HL-60 (cell line): ENCODE results near the gene ARID5B.

Source experiments
- DNase-seq, 2 experiments: peaks; one replicate each; pipeline ENCODE4 v3.0.0-alpha.2; 2010 to 2020; ENCODE audit warnings: low read depth in 1 of 2, low spot score in 1 of 2
- H3K27ac ChIP-seq: fragments of 250-450 bp; sonication (Bioruptor Pico); replicated peaks from 2 replicates; pipeline ENCODE4 v1.5.1; 2020; ENCODE audit warnings: mild to moderate bottlenecking, moderate library complexity
- H3K27me3 ChIP-seq: fragments of 250-450 bp; sonication (Bioruptor Pico); 2 replicates; pipeline ENCODE4 v1.5.1; 2021; ENCODE audit warnings: mild to moderate bottlenecking, moderate library complexity; ENCODE audit not compliant: insufficient read depth, poor library complexity, severe bottlenecking
- H3K4me3 ChIP-seq: replicated peaks from 2 replicates; pipeline ENCODE4 v1.5.1; 2011; ENCODE audit warnings: mild to moderate bottlenecking, control low read depth, low read length; ENCODE audit not compliant: insufficient read depth
- GABPA ChIP-seq: IDR thresholded peaks from 2 replicates; pipeline ENCODE4 v1.6.1; 2012; ENCODE audit warnings: low read depth
- POLR2AphosphoS5 ChIP-seq: IDR thresholded peaks from 2 replicates; pipeline ENCODE4 v1.6.1; 2012; ENCODE audit warnings: low read depth
- SPI1 ChIP-seq: IDR thresholded peaks from 2 replicates; pipeline ENCODE4 v1.6.1; 2012; ENCODE audit warnings: low read depth, mild to moderate bottlenecking, borderline replicate concordance
- TF ChIP-seq, protein P1 (sequence below): IDR thresholded peaks from one replicate; pipeline ENCODE4 v1.5.1; 2011; ENCODE audit warnings: low read length, control low read depth, inconsistent platforms; ENCODE audit not compliant: insufficient read depth
- TF ChIP-seq, protein P2 (sequence below): IDR thresholded peaks from 2 replicates; pipeline ENCODE4 v1.6.1; 2012; ENCODE audit warnings: low read depth; ENCODE audit not compliant: insufficient replicate concordance

ARID5B gene

DNA sequence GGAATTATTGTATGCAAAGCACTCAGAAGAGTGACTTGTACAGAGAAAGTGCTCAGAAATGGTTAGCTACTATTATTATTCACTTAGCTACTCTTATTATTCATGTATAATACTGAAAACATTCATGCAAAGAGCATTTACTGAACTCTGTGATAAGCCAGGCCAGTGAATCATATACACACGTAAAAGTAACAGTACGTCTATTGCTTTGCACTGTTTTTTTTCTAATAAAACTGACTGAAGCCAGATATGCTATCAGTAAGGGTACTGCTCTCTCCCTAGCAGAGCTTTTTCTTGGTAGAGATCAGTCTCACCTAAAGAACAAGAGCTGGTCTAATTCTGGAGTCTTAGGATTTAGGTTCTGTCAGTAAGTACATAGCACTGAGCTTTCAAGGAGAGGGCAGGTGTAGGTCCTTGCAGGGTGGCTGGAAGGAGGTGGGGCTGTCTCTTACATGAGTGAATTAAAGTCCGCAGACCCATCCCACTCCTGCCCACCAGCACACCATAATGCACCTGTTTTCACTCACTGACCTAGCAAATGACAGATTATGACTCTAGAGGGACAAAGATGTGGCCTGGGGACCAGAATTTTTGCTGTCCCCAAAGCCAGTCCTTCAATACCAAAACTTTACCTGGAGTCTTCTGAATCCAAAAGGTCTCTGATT is 145.9 kb downstream of the ARID5B start:
- Histone ChIP-seq H3K4me3 (no peak overlapping the region), H3K27me3 (peaks cover 5% of the 10 kb centered on the region), H3K27ac (no peak overlapping the region)
- TF ChIP-seq, protein P1, sequence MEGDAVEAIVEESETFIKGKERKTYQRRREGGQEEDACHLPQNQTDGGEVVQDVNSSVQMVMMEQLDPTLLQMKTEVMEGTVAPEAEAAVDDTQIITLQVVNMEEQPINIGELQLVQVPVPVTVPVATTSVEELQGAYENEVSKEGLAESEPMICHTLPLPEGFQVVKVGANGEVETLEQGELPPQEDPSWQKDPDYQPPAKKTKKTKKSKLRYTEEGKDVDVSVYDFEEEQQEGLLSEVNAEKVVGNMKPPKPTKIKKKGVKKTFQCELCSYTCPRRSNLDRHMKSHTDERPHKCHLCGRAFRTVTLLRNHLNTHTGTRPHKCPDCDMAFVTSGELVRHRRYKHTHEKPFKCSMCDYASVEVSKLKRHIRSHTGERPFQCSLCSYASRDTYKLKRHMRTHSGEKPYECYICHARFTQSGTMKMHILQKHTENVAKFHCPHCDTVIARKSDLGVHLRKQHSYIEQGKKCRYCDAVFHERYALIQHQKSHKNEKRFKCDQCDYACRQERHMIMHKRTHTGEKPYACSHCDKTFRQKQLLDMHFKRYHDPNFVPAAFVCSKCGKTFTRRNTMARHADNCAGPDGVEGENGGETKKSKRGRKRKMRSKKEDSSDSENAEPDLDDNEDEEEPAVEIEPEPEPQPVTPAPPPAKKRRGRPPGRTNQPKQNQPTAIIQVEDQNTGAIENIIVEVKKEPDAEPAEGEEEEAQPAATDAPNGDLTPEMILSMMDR = no peak
- TF ChIP-seq SPI1 (no peak), POLR2AphosphoS5 (no peak)
- DNase-seq = no peak

DNA sequence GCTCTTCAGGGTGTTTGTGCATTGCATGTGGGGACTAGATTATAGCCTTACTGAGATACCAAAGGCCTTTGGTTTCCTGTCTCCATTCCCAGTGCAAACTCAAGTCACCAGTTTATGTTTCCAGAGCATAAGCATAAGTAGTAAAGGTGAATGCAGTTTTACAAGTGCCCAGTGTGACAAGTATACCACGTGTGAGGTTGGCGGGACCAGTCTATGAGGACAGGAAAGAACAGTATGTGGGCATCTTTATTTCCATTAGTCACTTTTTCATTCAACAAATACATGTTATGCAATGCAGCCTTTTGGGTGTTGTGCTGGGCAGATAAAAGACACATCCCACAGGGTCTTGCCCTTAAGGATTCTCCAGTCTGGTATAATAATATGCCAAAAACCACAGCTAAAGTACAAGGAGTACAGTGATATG is 146.5 kb downstream of the ARID5B start:
- Histone ChIP-seq H3K4me3 (no peak overlapping the region), H3K27ac (no peak overlapping the region), H3K27me3 (peaks cover 5% of the 10 kb centered on the region)
- no peak for DNase-seq
- no peak for TF ChIP-seq GABPA
- TF ChIP-seq SPI1 = no peak
- TF ChIP-seq, protein P2, sequence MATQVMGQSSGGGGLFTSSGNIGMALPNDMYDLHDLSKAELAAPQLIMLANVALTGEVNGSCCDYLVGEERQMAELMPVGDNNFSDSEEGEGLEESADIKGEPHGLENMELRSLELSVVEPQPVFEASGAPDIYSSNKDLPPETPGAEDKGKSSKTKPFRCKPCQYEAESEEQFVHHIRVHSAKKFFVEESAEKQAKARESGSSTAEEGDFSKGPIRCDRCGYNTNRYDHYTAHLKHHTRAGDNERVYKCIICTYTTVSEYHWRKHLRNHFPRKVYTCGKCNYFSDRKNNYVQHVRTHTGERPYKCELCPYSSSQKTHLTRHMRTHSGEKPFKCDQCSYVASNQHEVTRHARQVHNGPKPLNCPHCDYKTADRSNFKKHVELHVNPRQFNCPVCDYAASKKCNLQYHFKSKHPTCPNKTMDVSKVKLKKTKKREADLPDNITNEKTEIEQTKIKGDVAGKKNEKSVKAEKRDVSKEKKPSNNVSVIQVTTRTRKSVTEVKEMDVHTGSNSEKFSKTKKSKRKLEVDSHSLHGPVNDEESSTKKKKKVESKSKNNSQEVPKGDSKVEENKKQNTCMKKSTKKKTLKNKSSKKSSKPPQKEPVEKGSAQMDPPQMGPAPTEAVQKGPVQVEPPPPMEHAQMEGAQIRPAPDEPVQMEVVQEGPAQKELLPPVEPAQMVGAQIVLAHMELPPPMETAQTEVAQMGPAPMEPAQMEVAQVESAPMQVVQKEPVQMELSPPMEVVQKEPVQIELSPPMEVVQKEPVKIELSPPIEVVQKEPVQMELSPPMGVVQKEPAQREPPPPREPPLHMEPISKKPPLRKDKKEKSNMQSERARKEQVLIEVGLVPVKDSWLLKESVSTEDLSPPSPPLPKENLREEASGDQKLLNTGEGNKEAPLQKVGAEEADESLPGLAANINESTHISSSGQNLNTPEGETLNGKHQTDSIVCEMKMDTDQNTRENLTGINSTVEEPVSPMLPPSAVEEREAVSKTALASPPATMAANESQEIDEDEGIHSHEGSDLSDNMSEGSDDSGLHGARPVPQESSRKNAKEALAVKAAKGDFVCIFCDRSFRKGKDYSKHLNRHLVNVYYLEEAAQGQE = no peak
- TF ChIP-seq, protein P1 = no peak

DNA sequence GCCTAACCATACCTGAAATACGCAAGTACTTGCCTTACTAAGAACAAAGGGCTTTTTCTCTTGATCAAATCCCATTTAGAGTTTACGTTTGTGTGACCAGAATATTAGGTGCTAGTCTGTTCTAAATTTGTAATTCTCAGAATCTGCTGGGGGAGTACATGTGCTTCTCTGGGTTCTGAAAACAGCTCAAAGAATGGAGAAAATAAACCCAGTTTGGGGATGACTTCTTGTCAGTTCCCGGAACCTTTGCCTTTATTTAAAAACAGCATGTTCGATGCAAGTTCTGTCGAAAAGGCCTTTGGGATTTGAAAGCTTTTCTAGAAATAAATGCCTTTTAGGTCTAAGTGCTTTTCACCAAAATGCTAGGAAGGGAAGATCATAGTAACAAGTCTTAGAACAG is 147.0 kb downstream of the ARID5B start:
- H3K4me3 ChIP-seq = no peak overlapping the region
- TF ChIP-seq GABPA = no peak
- no peak for TF ChIP-seq SPI1
- TF ChIP-seq, protein P1 = no peak
- no peak for TF ChIP-seq POLR2AphosphoS5
- TF ChIP-seq, protein P2 = no peak
- no peak for DNase-seq
- peaks cover 5% of the 10 kb centered on the region for H3K27me3 ChIP-seq
- no peak overlapping the region for H3K27ac ChIP-seq
